Keratinocyte (primary cell): ENCODE measurements around the gene OR10J5.

Experiments used
- EZH2 ChIP-seq: IDR thresholded peaks from one replicate; pipeline ENCODE4 v1.6.1; 2012; ENCODE audit warnings: inconsistent platforms, mild to moderate bottlenecking, low read length, moderate library complexity
- TF ChIP-seq, protein P1 (sequence below), 3 experiments: IDR thresholded peaks in 1 of 3; conservative IDR thresholded peaks in 1 of 3; optimal IDR thresholded peaks in 1 of 3; 2 replicates in 2 of 3; 3 replicates in 1 of 3; pipeline versions ENCODE3 to v1.5.1; 2011; ENCODE audit warnings: low read length in 3 of 3, mild to moderate bottlenecking in 3 of 3, moderate library complexity in 2 of 3, control low read depth in 1 of 3, inconsistent platforms in 1 of 3; ENCODE audit not compliant: insufficient read depth in 2 of 3; ENCODE audit errors: extremely low read depth in 1 of 3

DNA sequence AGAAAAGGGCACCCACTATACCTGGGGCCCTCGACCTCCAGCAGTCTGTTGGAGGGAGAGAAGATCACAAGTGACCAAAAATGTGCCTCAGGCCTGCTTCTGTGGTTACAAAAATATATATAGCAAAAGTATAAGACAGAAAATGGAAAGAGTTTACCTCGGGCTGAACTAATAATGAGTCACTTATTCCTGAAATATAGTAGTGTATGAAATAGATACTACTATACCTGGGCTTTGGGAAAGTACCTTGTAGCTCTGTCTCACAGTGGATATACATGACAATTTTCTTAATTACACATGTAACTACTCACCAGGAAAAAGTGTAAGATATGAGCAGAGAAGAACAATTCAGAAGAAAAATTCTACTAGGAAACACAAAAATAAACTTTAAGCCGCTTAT, 44.5 kb upstream of the OR10J5 start:
- TF ChIP-seq, protein P1, sequence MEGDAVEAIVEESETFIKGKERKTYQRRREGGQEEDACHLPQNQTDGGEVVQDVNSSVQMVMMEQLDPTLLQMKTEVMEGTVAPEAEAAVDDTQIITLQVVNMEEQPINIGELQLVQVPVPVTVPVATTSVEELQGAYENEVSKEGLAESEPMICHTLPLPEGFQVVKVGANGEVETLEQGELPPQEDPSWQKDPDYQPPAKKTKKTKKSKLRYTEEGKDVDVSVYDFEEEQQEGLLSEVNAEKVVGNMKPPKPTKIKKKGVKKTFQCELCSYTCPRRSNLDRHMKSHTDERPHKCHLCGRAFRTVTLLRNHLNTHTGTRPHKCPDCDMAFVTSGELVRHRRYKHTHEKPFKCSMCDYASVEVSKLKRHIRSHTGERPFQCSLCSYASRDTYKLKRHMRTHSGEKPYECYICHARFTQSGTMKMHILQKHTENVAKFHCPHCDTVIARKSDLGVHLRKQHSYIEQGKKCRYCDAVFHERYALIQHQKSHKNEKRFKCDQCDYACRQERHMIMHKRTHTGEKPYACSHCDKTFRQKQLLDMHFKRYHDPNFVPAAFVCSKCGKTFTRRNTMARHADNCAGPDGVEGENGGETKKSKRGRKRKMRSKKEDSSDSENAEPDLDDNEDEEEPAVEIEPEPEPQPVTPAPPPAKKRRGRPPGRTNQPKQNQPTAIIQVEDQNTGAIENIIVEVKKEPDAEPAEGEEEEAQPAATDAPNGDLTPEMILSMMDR (optimal IDR thresholded peaks at IDR 0.05 in 1 of 3, IDR thresholded peaks at IDR 0.05 in 1 of 3, conservative IDR thresholded peaks at IDR 0.05 in 1 of 3; ENCODE audit: extremely low read depth in 1 of 3, insufficient read depth in 2 of 3, low read length in 3 of 3): no peak
- TF ChIP-seq EZH2: no peak
